OCI-LY7 (cell line): ENCODE measurements around the gene RARA.

Source experiments
- CTCF ChIP-seq: fragments of 200-600 bp; sonication (generic); conservative IDR thresholded peaks from 2 replicates; pipeline ENCODE4 v1.5.1; 2014; ENCODE audit warnings: mild to moderate bottlenecking, antibody characterized with exemption, low read length, moderate library complexity, mixed read lengths
- EZH2phosphoT487 ChIP-seq: fragments of 200-600 bp; sonication (generic); IDR thresholded peaks from 2 replicates; pipeline ENCODE4 v1.6.1; 2018; ENCODE audit warnings: low read depth, borderline replicate concordance, mild to moderate bottlenecking, mixed run types, antibody characterized with exemption, low read length, moderate library complexity, mixed read lengths

GRCh38 chr17:40374821-40375498, 66.0 kb downstream of the RARA start:
- TF ChIP-seq CTCF = no peak
- TF ChIP-seq EZH2phosphoT487 = no peak
